Measurements from ENCODE around the gene LLGL2.

DNA sequence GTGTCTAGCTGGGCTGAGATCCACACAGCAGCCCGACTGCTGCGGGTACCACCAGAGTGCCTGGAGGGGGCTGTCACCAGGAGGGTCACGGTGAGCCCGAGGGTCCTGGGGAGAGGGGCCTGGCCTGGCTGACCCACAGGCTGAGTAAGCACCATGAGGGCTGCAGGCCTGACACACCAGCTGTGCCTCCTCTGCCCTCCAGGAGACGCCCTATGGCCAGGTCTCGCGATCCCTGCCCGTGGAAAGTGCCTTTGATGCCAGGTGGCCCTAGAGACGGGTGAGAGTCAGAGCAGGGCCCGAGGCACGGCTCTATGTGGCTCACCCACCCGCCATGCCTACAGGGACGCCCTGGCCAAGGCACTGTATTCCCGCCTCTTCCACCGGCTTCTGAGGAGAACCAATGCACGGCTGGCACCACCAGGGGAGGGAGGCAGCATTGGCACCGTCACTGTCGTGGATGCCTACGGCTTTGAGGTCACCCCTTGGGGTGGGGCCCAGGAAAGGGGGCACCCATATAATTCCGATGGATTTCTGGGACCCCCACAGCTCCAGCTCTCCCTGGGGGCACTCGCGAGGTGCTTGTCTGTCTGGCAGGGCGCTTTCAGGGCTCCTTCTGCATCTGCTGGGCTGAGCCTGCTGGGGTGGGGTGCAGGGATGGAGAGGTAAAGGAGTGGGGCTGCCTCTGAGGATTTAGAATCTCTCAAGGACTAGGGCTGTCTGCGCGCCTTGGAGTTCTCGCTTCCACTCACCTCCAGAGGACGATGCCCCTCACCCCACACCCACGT lies 69.2 kb downstream of the LLGL2 start:
- no peak for TF ChIP-seq CTCF (conservative IDR thresholded peaks at IDR 0.05)
- TF ChIP-seq ZFX (IDR thresholded peaks at IDR 0.05): no peak
